GM21528 (cell line): ENCODE measurements around the gene PHACTR1.
"Not testable (repeated sequence)": the region's sequence is repeated elsewhere in the genome, so short reads cannot be mapped to it uniquely, and the experiment has no call there.

Experiments used
- ATAC-seq: cut with Tn5 transposase; IDR thresholded peaks from one replicate; pipeline ENCODE4 v1.9.1; 2021; ENCODE audit warnings: mild to moderate bottlenecking, moderate library complexity; ENCODE audit not compliant: unreplicated experiment, low FRiP score

PHACTR1 gene

GRCh38 chr6:12748815-12749521, 32.4 kb downstream of the PHACTR1 start:
- ATAC-seq: no peak

- no peak for ATAC-seq
Measured at GRCh38 chr6:12749531-12750379, 33.2 kb downstream of the PHACTR1 start.

GRCh38 chr6:12750416-12750815, 33.8 kb downstream of the PHACTR1 start:
- no peak for ATAC-seq

- ATAC-seq: no peak
Measured at GRCh38 chr6:12751694-12752325, 35.2 kb downstream of the PHACTR1 start.

- ATAC-seq: no peak
Measured at GRCh38 chr6:12753036-12753435, 36.5 kb downstream of the PHACTR1 start.

- ATAC-seq: no peak
Measured at GRCh38 chr6:12760226-12760625, 43.7 kb downstream of the PHACTR1 start.

- no peak for ATAC-seq
Measured at GRCh38 chr6:12760911-12761310, 44.3 kb downstream of the PHACTR1 start.

GRCh38 chr6:12761376-12762115, 45.0 kb downstream of the PHACTR1 start:
- no peak for ATAC-seq

GRCh38 chr6:12762731-12763434, 46.3 kb downstream of the PHACTR1 start:
- not testable (repeated sequence) for ATAC-seq

- ATAC-seq: no peak
Measured at GRCh38 chr6:12766365-12766764, 49.8 kb downstream of the PHACTR1 start.

- ATAC-seq: no peak
Measured at GRCh38 chr6:12767016-12767415, 50.4 kb downstream of the PHACTR1 start.

GRCh38 chr6:12769556-12770256, 53.1 kb downstream of the PHACTR1 start:
- no peak for ATAC-seq

GRCh38 chr6:12772416-12772815, 55.8 kb downstream of the PHACTR1 start:
- no peak for ATAC-seq

- ATAC-seq: no peak
Measured at GRCh38 chr6:12776291-12776690, 59.7 kb downstream of the PHACTR1 start.

GRCh38 chr6:12779772-12780171, 63.2 kb downstream of the PHACTR1 start:
- ATAC-seq: no peak

- no peak for ATAC-seq
Measured at GRCh38 chr6:12782136-12782535, 65.6 kb downstream of the PHACTR1 start.

- ATAC-seq: no peak
Measured at GRCh38 chr6:12785301-12785700, 68.7 kb downstream of the PHACTR1 start.

- no peak for ATAC-seq
Measured at GRCh38 chr6:12785921-12786320, 69.4 kb downstream of the PHACTR1 start.

GRCh38 chr6:12791371-12791770, 74.8 kb downstream of the PHACTR1 start:
- no peak for ATAC-seq
